NCI-H1417 (cell line): ENCODE results near the gene SLC9A5.

ENCODE experiments used
- DNase-seq, 3 experiments: peaks; one replicate each; lab custom pipeline; 2025; lab: John Stamatoyannopoulos, UW

Gene SLC9A5

GRCh38 chr16:67238806-67239470 lies 9.8 kb upstream of the SLC9A5 start:
- DNase-seq = no peak

- no peak for DNase-seq
These were observed 8.3 kb upstream of the SLC9A5 start for GRCh38 chr16:67240506-67240905.

- no peak for DNase-seq
These were observed 7.5 kb upstream of the SLC9A5 start for GRCh38 chr16:67241008-67241900.

GRCh38 chr16:67242138-67242730 lies 6.5 kb upstream of the SLC9A5 start:
- DNase-seq = no peak

GRCh38 chr16:67243481-67243880 lies 5.3 kb upstream of the SLC9A5 start:
- DNase-seq = no peak

GRCh38 chr16:67244387-67245185 lies 4.2 kb upstream of the SLC9A5 start:
- no peak for DNase-seq

GRCh38 chr16:67245186-67245585 lies 3.6 kb upstream of the SLC9A5 start:
- DNase-seq = no peak

- DNase-seq = no peak
These were observed 3.1 kb upstream of the SLC9A5 start for GRCh38 chr16:67245674-67246080.

GRCh38 chr16:67246081-67246755 lies 2.6 kb upstream of the SLC9A5 start:
- DNase-seq = peak in 2 of 3 experiments; percentile 63 to 65

GRCh38 chr16:67246756-67247191 lies 2.0 kb upstream of the SLC9A5 start:
- DNase-seq = peak; percentile 67 to 79 (median 74)

- DNase-seq = peak; percentile 85 to 92 (median 86)
These were observed 1.3 kb upstream of the SLC9A5 start, which contains the start of gene FHOD1 for GRCh38 chr16:67247192-67248072. FHOD1 (minus strand) TSS chr16:67247481; CDS start chr16:67247410, 71 bp downstream.

GRCh38 chr16:67248073-67248400 lies 742 bp upstream of the SLC9A5 start:
- no peak for DNase-seq

- peak in 1 of 3 experiments; percentile 29 for DNase-seq
These were observed 632 bp downstream of the SLC9A5 start for GRCh38 chr16:67249178-67250044.

- no peak for DNase-seq
These were observed 1.2 kb downstream of the SLC9A5 start for GRCh38 chr16:67250045-67250327.

GRCh38 chr16:67252609-67253497 lies 4.1 kb downstream of the SLC9A5 start:
- no peak for DNase-seq

GRCh38 chr16:67254801-67255552 lies 6.2 kb downstream of the SLC9A5 start:
- DNase-seq = no peak

GRCh38 chr16:67255553-67256221 lies 6.9 kb downstream of the SLC9A5 start:
- no peak for DNase-seq
